ENCODE data around the gene KCTD8.

Gene KCTD8

GRCh38 chr4:44448521-44449461, at the start of gene KCTD8:
KCTD8 (minus strand) TSS chr4:44448809.
- no peak for DNase-seq (ENCODE audit: low read depth)

GRCh38 chr4:44494810-44495701, 46.4 kb upstream of the KCTD8 start:
- DNase-seq (ENCODE audit: low read depth), result no peak

- no peak for DNase-seq (ENCODE audit: low read depth)
Measured at GRCh38 chr4:44493924-44494323, 45.3 kb upstream of the KCTD8 start.

GRCh38 chr4:44487341-44487740, 38.7 kb upstream of the KCTD8 start:
- no peak for DNase-seq (ENCODE audit: low read depth)

GRCh38 chr4:44479731-44480130, 31.1 kb upstream of the KCTD8 start:
- DNase-seq (ENCODE audit: low read depth), result no peak

GRCh38 chr4:44462259-44462658, 13.7 kb upstream of the KCTD8 start:
- DNase-seq (ENCODE audit: low read depth), result no peak

GRCh38 chr4:44447563-44448504, 775 bp downstream of the KCTD8 start:
- DNase-seq (ENCODE audit: low read depth), result no peak

GRCh38 chr4:44446801-44447562, 1.6 kb downstream of the KCTD8 start:
- DNase-seq (ENCODE audit: low read depth), result no peak

GRCh38 chr4:44446191-44446590, 2.4 kb downstream of the KCTD8 start:
- DNase-seq (ENCODE audit: low read depth), result no peak

- DNase-seq (ENCODE audit: low read depth), result no peak
Measured at GRCh38 chr4:44438687-44439086, 9.9 kb downstream of the KCTD8 start.

- no peak for DNase-seq (ENCODE audit: low read depth)
Measured at GRCh38 chr4:44434247-44434646, 14.4 kb downstream of the KCTD8 start.

- DNase-seq (ENCODE audit: low read depth), result no peak
Measured at GRCh38 chr4:44425614-44426208, 22.9 kb downstream of the KCTD8 start.

GRCh38 chr4:44422912-44423311, 25.7 kb downstream of the KCTD8 start:
- no peak for DNase-seq (ENCODE audit: low read depth)

GRCh38 chr4:44421330-44422065, 27.1 kb downstream of the KCTD8 start:
- DNase-seq (ENCODE audit: low read depth), result no peak

- DNase-seq (ENCODE audit: low read depth), result no peak
Measured at GRCh38 chr4:44415251-44415650, 33.4 kb downstream of the KCTD8 start.

- DNase-seq (ENCODE audit: low read depth), result no peak
Measured at GRCh38 chr4:44368413-44369167, 80.0 kb downstream of the KCTD8 start.

- DNase-seq (ENCODE audit: low read depth), result no peak
Measured at GRCh38 chr4:44354172-44354571, 94.4 kb downstream of the KCTD8 start.

GRCh38 chr4:44351069-44351468, 97.5 kb downstream of the KCTD8 start:
- DNase-seq (ENCODE audit: low read depth), result no peak

- DNase-seq (ENCODE audit: low read depth), result no peak
Measured at GRCh38 chr4:44342800-44343199, 105.8 kb downstream of the KCTD8 start.

All from stimulated activated CD8-positive, alpha-beta memory T cell treated with anti-CD3 and anti-CD28 coated beads, Interleukin-15, amount 100 ng/mL, for 1 hour (primary cell).